ENCODE data around the gene HCRTR1.

The HCRTR1 gene

GRCh38 chr1:31655104-31655503 is 37.6 kb downstream of the HCRTR1 start:
- H2AFZ ChIP-seq = no peak overlapping the region
- no peak for TF ChIP-seq CTCF (IDR thresholded peaks at IDR 0.05)
- H3K36me3 ChIP-seq (ENCODE audit: control insufficient read depth, insufficient read depth, low read length) = no peaks in the 10 kb centered on the region
- H3K27ac ChIP-seq = no peak overlapping the region
- no peak overlapping the region for H3K4me2 ChIP-seq (ENCODE audit: low read length)
- H3K9ac ChIP-seq = no peak overlapping the region
- H3K4me1 ChIP-seq = peaks cover 6% of the 10 kb centered on the region
- no peak overlapping the region for H3K4me3 ChIP-seq (ENCODE audit: low read depth, low read length)
- no peaks in the 10 kb centered on the region for H3K9me3 ChIP-seq (ENCODE audit: control insufficient read depth, low read length)
- no peaks in the 10 kb centered on the region for H3K79me2 ChIP-seq
- H3K27me3 ChIP-seq (ENCODE audit: control insufficient read depth, insufficient read depth, low read length) = no peaks in the 10 kb centered on the region

- Histone ChIP-seq H3K36me3 (ENCODE audit: control insufficient read depth, insufficient read depth, low read length) (no peaks in the 10 kb centered on the region), H3K4me2 (ENCODE audit: low read length) (no peak overlapping the region), H3K9me3 (ENCODE audit: control insufficient read depth, low read length) (no peaks in the 10 kb centered on the region), H3K4me1 (peaks cover 4% of the 10 kb centered on the region), H3K27me3 (ENCODE audit: control insufficient read depth, insufficient read depth, low read length) (no peaks in the 10 kb centered on the region), H2AFZ (no peak overlapping the region), H3K27ac (no peak overlapping the region), H3K79me2 (no peaks in the 10 kb centered on the region), H3K9ac (no peak overlapping the region), H3K4me3 (ENCODE audit: low read depth, low read length) (no peak overlapping the region)
- TF ChIP-seq CTCF (IDR thresholded peaks at IDR 0.05) = no peak
Observed at GRCh38 chr1:31655756-31656155, 38.3 kb downstream of the HCRTR1 start.

GRCh38 chr1:31657020-31657804 is 39.7 kb downstream of the HCRTR1 start:
- no peak overlapping the region for H3K4me2 ChIP-seq (ENCODE audit: low read length)
- H3K4me3 ChIP-seq (ENCODE audit: low read depth, low read length) = no peak overlapping the region
- no peaks in the 10 kb centered on the region for H3K27me3 ChIP-seq (ENCODE audit: control insufficient read depth, insufficient read depth, low read length)
- H3K9me3 ChIP-seq (ENCODE audit: control insufficient read depth, low read length) = no peaks in the 10 kb centered on the region
- no peak overlapping the region for H3K27ac ChIP-seq
- H3K36me3 ChIP-seq (ENCODE audit: control insufficient read depth, insufficient read depth, low read length) = no peaks in the 10 kb centered on the region
- no peaks in the 10 kb centered on the region for H3K79me2 ChIP-seq
- H3K9ac ChIP-seq = no peak overlapping the region
- no peaks in the 10 kb centered on the region for H3K4me1 ChIP-seq
- no peak overlapping the region for H2AFZ ChIP-seq
- no peak for TF ChIP-seq CTCF (IDR thresholded peaks at IDR 0.05)

- H3K27ac ChIP-seq = no peak overlapping the region
- H3K9me3 ChIP-seq (ENCODE audit: control insufficient read depth, low read length) = no peaks in the 10 kb centered on the region
- no peak for TF ChIP-seq CTCF (IDR thresholded peaks at IDR 0.05)
- no peaks in the 10 kb centered on the region for H3K4me1 ChIP-seq
- H2AFZ ChIP-seq = no peak overlapping the region
- H3K79me2 ChIP-seq = no peaks in the 10 kb centered on the region
- no peak overlapping the region for H3K4me3 ChIP-seq (ENCODE audit: low read depth, low read length)
- no peak overlapping the region for H3K4me2 ChIP-seq (ENCODE audit: low read length)
- H3K9ac ChIP-seq = no peak overlapping the region
- H3K27me3 ChIP-seq (ENCODE audit: control insufficient read depth, insufficient read depth, low read length) = no peaks in the 10 kb centered on the region
- no peaks in the 10 kb centered on the region for H3K36me3 ChIP-seq (ENCODE audit: control insufficient read depth, insufficient read depth, low read length)
Observed at GRCh38 chr1:31657972-31658510, 40.6 kb downstream of the HCRTR1 start.

DNA sequence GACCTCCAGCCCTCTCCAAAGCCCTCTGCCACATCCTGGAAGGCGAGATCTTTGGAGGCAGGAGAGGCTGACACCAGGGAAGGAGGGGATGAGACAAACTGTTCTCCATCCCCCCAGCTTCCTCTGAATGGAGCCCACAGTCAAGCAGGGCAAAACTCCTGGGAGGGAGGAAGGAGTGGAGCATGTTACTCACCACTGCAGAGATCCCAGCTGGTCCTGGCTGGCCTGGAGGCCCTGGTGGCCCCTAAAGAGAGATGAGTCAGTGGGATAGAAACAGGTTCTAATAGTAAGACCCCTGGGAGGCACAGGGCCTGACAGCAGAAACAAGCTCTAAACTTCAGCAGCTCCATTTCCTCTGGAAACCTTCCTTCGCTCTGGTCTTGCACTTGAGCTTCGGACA is 41.2 kb downstream of the HCRTR1 start:
- no peak overlapping the region for H3K9ac ChIP-seq
- no peaks in the 10 kb centered on the region for H3K36me3 ChIP-seq (ENCODE audit: control insufficient read depth, insufficient read depth, low read length)
- H3K27ac ChIP-seq = no peak overlapping the region
- no peaks in the 10 kb centered on the region for H3K79me2 ChIP-seq
- H3K4me2 ChIP-seq (ENCODE audit: low read length) = no peak overlapping the region
- no peaks in the 10 kb centered on the region for H3K4me1 ChIP-seq
- TF ChIP-seq CTCF (IDR thresholded peaks at IDR 0.05) = no peak
- H3K9me3 ChIP-seq (ENCODE audit: control insufficient read depth, low read length) = no peaks in the 10 kb centered on the region
- H3K27me3 ChIP-seq (ENCODE audit: control insufficient read depth, insufficient read depth, low read length) = no peaks in the 10 kb centered on the region
- no peak overlapping the region for H3K4me3 ChIP-seq (ENCODE audit: low read depth, low read length)
- H2AFZ ChIP-seq = no peak overlapping the region

All from parathyroid adenoma (tissue), 2 donors.